A549 (cell line): Measurements from ENCODE around the gene B9D1.

Experiments
- CEBPB ChIP-seq, 2 experiments: fragments of >200 bp in 1 of 2; sonication (Bioruptor Twin) in 1 of 2; formaldehyde crosslinking in 1 of 2; IDR thresholded peaks; 2 replicates each; pipeline ENCODE4 v1.6.1; 2012 to 2016
- E2F6 ChIP-seq: IDR thresholded peaks from 2 replicates; pipeline ENCODE4 v1.6.1; 2012; ENCODE audit warnings: low read depth, borderline replicate concordance
- ELK1 ChIP-seq: fragments of 150-350 bp; IDR thresholded peaks from 2 replicates; pipeline ENCODE4 v1.6.1; 2014; ENCODE audit warnings: low read depth, mild to moderate bottlenecking, low read length
- EP300 ChIP-seq, 2 experiments: fragments of >200 bp; sonication (Bioruptor Twin); formaldehyde crosslinking; IDR thresholded peaks; 2 replicates in 1 of 2; 3 replicates in 1 of 2; pipeline ENCODE4 v1.6.1; 2016 to 2017
- ESRRA ChIP-seq: fragments of 150-350 bp; IDR thresholded peaks from 2 replicates; pipeline ENCODE4 v1.6.1; 2014; ENCODE audit warnings: mild to moderate bottlenecking, low read length, borderline replicate concordance
- KDM1A ChIP-seq: fragments of 200-600 bp; sonication (generic); IDR thresholded peaks from 2 replicates; pipeline ENCODE4 v1.6.1; 2016; ENCODE audit warnings: low read depth, mild to moderate bottlenecking
- MYC ChIP-seq: IDR thresholded peaks from 2 replicates; pipeline ENCODE4 v1.6.1; 2012; ENCODE audit warnings: mild to moderate bottlenecking, inconsistent platforms, low read length, improper control_type of control experiment, borderline replicate concordance
- POLR2A ChIP-seq: IDR thresholded peaks from 2 replicates; pipeline ENCODE4 v1.6.1; 2012; ENCODE audit warnings: mild to moderate bottlenecking, low read length
- REST ChIP-seq: fragments of 200-600 bp; sonication (generic); IDR thresholded peaks from 2 replicates; pipeline ENCODE4 v1.6.1; 2016; ENCODE audit warnings: antibody characterized with exemption, mild to moderate bottlenecking, moderate library complexity
- RNF2 ChIP-seq: fragments of 200-600 bp; sonication (generic); IDR thresholded peaks from 2 replicates; pipeline ENCODE4 v1.6.1; 2016; ENCODE audit warnings: low read depth, mild to moderate bottlenecking, antibody characterized with exemption, moderate library complexity, borderline replicate concordance
- TF ChIP-seq, protein P1 (sequence below): IDR thresholded peaks from 2 replicates; pipeline ENCODE4 v1.6.1; 2012
- TF ChIP-seq, protein P2 (sequence below): fragments of >200 bp; sonication (Bioruptor Twin); formaldehyde crosslinking; IDR thresholded peaks from 3 replicates; pipeline ENCODE4 v1.5.1; 2016

DNA sequence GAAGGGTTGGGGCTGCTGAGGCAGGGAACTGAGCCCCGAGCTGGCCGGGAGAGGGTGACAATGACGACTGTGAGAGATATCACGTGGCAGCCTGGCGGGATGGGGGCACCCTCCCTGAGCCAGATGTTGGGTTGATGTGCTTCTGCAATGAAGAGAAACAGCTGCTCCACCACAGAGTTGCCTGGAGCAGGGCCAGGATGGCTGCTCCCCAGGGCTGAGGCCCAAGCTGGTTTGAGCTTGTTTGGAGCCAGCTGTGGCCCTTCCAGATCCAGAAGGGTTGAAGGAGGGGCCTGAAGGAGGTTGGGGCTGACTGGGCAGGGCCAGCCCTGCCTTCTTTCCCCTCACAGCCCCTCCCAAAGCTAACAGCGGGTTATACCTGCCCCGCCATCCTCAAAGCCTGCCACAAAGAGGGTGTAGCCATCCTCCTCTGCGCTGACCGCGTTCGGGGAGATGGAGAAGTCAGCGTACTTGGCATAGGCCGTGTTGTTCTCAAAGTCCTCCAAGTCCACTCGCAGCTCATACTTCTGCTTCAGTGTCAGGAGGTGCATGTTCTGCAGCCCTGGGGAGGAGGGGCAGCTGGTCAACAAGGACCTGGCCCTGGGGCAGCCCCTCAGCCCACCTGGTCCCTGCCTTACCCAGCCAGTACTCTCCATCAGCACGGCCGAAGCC, 22.3 kb upstream of the B9D1 start:
- TF ChIP-seq, protein P1, sequence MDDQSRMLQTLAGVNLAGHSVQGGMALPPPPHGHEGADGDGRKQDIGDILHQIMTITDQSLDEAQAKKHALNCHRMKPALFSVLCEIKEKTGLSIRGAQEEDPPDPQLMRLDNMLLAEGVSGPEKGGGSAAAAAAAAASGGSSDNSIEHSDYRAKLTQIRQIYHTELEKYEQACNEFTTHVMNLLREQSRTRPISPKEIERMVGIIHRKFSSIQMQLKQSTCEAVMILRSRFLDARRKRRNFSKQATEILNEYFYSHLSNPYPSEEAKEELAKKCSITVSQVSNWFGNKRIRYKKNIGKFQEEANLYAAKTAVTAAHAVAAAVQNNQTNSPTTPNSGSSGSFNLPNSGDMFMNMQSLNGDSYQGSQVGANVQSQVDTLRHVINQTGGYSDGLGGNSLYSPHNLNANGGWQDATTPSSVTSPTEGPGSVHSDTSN, result no peak
- TF ChIP-seq KDM1A (no peak), MYC (no peak), POLR2A (no peak), EP300 (IDR thresholded peaks at IDR 0.05) (no peak), REST (no peak), E2F6 (no peak), ESRRA (no peak), RNF2 (no peak), CEBPB (IDR thresholded peaks at IDR 0.05) (no peak), ELK1 (no peak)
- TF ChIP-seq, protein P2, sequence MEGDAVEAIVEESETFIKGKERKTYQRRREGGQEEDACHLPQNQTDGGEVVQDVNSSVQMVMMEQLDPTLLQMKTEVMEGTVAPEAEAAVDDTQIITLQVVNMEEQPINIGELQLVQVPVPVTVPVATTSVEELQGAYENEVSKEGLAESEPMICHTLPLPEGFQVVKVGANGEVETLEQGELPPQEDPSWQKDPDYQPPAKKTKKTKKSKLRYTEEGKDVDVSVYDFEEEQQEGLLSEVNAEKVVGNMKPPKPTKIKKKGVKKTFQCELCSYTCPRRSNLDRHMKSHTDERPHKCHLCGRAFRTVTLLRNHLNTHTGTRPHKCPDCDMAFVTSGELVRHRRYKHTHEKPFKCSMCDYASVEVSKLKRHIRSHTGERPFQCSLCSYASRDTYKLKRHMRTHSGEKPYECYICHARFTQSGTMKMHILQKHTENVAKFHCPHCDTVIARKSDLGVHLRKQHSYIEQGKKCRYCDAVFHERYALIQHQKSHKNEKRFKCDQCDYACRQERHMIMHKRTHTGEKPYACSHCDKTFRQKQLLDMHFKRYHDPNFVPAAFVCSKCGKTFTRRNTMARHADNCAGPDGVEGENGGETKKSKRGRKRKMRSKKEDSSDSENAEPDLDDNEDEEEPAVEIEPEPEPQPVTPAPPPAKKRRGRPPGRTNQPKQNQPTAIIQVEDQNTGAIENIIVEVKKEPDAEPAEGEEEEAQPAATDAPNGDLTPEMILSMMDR, result no peak
